KMS-11 (cell line): Measurements from ENCODE around the gene EHBP1L1.

Source experiments
- H2AFZ ChIP-seq: fragments of 200-600 bp; sonication (generic); 2 replicates; pipeline ENCODE4 v1.6.1; 2016; ENCODE audit warnings: antibody characterized with exemption, mixed run types, low read depth
- H3K27ac ChIP-seq: fragments of 200-600 bp; sonication (generic); 2 replicates; pipeline ENCODE4 v1.6.1; 2016; ENCODE audit warnings: mild to moderate bottlenecking, mixed run types
- H3K27me3 ChIP-seq: fragments of 200-600 bp; sonication (generic); 2 replicates; pipeline ENCODE4 v1.6.1; 2017; ENCODE audit warnings: mild to moderate bottlenecking, low read depth, mixed run types, moderate library complexity; ENCODE audit not compliant: insufficient read depth
- H3K36me3 ChIP-seq: fragments of 200-600 bp; sonication (generic); 2 replicates; pipeline ENCODE4 v1.6.1; 2017; ENCODE audit warnings: mild to moderate bottlenecking, mixed run types; ENCODE audit not compliant: insufficient read depth
- H3K4me1 ChIP-seq: fragments of 200-600 bp; sonication (generic); 2 replicates; pipeline ENCODE4 v1.6.1; 2016; ENCODE audit warnings: mild to moderate bottlenecking, low read depth, mixed run types; ENCODE audit not compliant: poor library complexity, severe bottlenecking
- H3K4me2 ChIP-seq: fragments of 200-600 bp; sonication (generic); 2 replicates; pipeline ENCODE4 v1.7.0; 2016; ENCODE audit warnings: mild to moderate bottlenecking, mixed run types
- H3K4me3 ChIP-seq: fragments of 200-600 bp; sonication (generic); IDR thresholded peaks from 2 replicates; pipeline ENCODE4 v1.6.1; 2017; ENCODE audit warnings: low read depth, low read length, mixed read lengths; ENCODE audit not compliant: insufficient read depth
- H3K79me2 ChIP-seq: fragments of 200-600 bp; sonication (generic); 2 replicates; pipeline ENCODE4 v1.6.1; 2016; ENCODE audit warnings: low read depth, mixed run types; ENCODE audit not compliant: insufficient read depth
- H3K9ac ChIP-seq: fragments of 200-600 bp; sonication (generic); 2 replicates; pipeline ENCODE4 v1.6.1; 2016; ENCODE audit warnings: mild to moderate bottlenecking, mixed run types
- H4K20me1 ChIP-seq: fragments of 200-600 bp; sonication (generic); 2 replicates; pipeline ENCODE4 v1.6.1; 2016; ENCODE audit warnings: mild to moderate bottlenecking, mixed run types; ENCODE audit not compliant: insufficient read depth
- TF ChIP-seq, protein P1 (sequence below): fragments of 200-600 bp; sonication (generic); conservative IDR thresholded peaks from 2 replicates; pipeline ENCODE4 v1.6.1; 2017; ENCODE audit warnings: low read depth, mild to moderate bottlenecking, antibody characterized with exemption, low read length, moderate library complexity, mixed read lengths

EHBP1L1 gene

DNA sequence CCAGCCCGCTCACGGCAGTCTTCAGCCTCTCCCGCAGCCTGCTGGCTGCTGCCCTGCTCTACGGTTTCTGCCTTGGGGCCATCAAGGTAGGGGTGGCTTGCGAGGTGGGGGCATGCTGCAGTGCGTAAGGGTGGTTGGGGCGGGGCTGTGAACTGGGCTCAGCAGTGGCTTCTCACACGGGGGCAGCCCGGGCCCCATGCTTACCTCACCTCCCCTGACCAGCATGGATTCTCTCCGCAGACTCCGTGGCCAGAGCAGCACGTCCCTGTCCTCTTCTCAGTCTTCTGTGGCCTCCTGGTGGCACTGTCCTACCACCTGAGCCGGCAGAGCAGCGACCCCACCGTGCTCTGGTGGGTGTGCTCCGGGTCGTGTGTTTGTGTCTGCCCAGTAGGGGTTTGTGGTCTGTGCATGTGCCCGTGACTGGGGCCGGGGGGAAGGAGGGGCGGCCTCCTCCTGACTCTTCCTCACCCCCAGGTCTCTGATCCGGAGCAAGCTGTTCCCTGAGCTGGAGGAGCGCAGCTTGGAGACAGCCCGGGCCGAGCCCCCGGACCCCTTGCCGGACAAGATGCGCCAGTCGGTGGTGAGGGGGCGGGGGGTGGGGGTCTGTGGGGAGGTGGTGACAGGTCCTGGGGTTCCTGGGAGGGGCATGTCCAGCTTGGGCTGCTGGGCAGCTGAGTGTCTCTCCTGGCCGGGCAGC lies 49.2 kb downstream of the EHBP1L1 start:
- Histone ChIP-seq H3K9ac (no peak overlapping the region), H2AFZ (no peak overlapping the region), H3K4me2 (no peak overlapping the region), H3K4me1 (no peaks in the 10 kb centered on the region), H3K79me2 (no peaks in the 10 kb centered on the region), H3K36me3 (no peaks in the 10 kb centered on the region), H3K27ac (no peak overlapping the region), H4K20me1 (no peaks in the 10 kb centered on the region), H3K4me3 (no peak overlapping the region), H3K27me3 (no peaks in the 10 kb centered on the region)
- TF ChIP-seq, protein P1, sequence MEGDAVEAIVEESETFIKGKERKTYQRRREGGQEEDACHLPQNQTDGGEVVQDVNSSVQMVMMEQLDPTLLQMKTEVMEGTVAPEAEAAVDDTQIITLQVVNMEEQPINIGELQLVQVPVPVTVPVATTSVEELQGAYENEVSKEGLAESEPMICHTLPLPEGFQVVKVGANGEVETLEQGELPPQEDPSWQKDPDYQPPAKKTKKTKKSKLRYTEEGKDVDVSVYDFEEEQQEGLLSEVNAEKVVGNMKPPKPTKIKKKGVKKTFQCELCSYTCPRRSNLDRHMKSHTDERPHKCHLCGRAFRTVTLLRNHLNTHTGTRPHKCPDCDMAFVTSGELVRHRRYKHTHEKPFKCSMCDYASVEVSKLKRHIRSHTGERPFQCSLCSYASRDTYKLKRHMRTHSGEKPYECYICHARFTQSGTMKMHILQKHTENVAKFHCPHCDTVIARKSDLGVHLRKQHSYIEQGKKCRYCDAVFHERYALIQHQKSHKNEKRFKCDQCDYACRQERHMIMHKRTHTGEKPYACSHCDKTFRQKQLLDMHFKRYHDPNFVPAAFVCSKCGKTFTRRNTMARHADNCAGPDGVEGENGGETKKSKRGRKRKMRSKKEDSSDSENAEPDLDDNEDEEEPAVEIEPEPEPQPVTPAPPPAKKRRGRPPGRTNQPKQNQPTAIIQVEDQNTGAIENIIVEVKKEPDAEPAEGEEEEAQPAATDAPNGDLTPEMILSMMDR, result no peak

DNA sequence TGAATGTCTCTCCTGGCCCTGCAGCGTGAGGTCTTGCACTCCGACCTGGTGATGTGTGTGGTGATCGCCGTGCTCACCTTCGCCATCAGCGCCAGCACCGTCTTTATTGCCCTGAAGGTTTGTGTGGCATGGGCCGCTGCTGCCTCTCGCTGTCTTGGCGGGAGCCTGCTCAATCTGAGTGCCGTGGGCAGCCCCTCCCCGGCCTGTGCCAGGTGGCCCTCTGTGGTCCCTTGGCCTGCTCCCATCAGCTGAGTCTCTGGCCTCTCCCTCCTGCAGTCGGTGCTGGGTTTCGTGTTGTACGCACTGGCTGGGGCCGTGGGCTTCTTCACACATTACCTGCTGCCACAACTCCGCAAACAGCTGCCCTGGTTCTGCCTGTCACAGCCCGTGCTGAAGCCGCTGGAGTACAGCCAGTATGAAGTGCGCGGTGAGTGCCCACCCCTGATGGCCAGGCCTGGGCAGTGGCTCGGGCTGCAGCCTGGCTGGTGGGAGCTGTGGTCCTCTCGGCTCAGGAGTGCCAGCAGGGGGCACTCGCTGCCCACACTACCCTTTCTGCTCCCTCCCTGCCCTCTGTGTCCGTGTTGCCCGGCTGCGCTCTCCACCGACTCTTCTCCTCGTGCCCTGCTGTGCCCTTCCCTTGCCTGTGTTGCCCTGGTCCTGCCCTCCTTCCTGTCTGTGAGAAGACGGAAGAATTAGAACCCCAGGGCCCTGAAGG lies 49.9 kb downstream of the EHBP1L1 start:
- H3K36me3 ChIP-seq, result no peaks in the 10 kb centered on the region
- H4K20me1 ChIP-seq, result no peaks in the 10 kb centered on the region
- H3K27ac ChIP-seq, result no peak overlapping the region

DNA sequence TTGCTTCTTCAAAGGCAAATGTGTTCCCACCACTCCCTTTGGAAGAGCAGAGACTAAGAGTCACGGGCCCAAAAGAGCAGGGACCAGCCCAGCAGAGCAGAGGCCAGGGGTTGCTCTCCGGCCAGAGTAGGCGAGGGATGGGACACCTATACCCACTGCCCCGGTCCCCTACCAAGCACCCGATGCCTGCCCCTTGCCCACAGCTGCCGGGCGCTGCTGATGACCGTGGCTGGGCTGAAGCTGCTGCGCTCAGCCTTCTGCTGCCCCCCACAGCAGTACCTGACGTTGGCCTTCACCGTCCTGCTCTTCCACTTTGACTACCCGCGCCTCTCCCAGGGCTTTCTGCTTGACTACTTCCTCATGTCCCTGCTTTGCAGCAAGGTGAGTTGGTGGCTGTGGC lies 51.3 kb downstream of the EHBP1L1 start:
- H3K4me1 ChIP-seq, result no peaks in the 10 kb centered on the region
- H3K79me2 ChIP-seq, result no peaks in the 10 kb centered on the region
- no peak overlapping the region for H3K4me3 ChIP-seq
- H3K27ac ChIP-seq, result no peak overlapping the region
- TF ChIP-seq, protein P1, result no peak
- no peaks in the 10 kb centered on the region for H3K36me3 ChIP-seq
- H3K9ac ChIP-seq, result no peak overlapping the region
- no peak overlapping the region for H3K4me2 ChIP-seq
- H2AFZ ChIP-seq, result no peak overlapping the region
- no peaks in the 10 kb centered on the region for H4K20me1 ChIP-seq
- no peaks in the 10 kb centered on the region for H3K27me3 ChIP-seq

More for the DNA sequence above, 49.9 kb downstream of the EHBP1L1 start:
- no peak overlapping the region for H2AFZ ChIP-seq
- no peaks in the 10 kb centered on the region for H3K4me1 ChIP-seq
- H3K9ac ChIP-seq, result no peak overlapping the region
- H3K4me2 ChIP-seq, result no peak overlapping the region
- no peaks in the 10 kb centered on the region for H3K27me3 ChIP-seq
- no peaks in the 10 kb centered on the region for H3K79me2 ChIP-seq
- H3K4me3 ChIP-seq, result no peak overlapping the region
- TF ChIP-seq, protein P1, result 0 out of 2 replicates have a peak, but pooled peaks have one; percentile 25

DNA sequence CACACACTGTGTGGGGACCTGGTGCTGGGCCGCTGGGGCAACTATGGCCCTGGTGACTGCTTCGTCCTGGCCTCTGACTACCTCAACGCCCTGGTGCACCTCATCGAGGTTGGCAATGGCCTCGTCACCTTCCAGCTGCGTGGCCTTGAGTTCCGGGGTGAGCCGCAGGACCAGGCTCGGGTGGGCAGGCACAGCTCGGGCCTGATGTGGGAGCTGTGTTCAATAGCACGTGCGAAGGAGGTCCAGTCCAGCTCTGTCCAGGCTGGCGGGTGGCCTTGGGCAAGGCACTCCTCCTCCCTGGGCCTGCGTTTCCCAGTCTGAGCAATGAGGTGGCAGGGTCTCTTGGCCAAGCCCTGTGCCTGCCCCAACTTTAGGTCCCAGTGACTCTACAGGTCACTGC lies 53.7 kb downstream of the EHBP1L1 start:
- no peaks in the 10 kb centered on the region for H4K20me1 ChIP-seq

More for the DNA sequence above, 53.7 kb downstream of the EHBP1L1 start:
- Histone ChIP-seq H3K4me3 (no peak overlapping the region), H2AFZ (no peak overlapping the region), H3K4me1 (no peaks in the 10 kb centered on the region), H3K4me2 (no peak overlapping the region), H3K27ac (no peak overlapping the region), H3K27me3 (no peaks in the 10 kb centered on the region), H3K9ac (no peak overlapping the region), H3K36me3 (no peaks in the 10 kb centered on the region; the same call in 1 of the 2 replicates), H3K79me2 (no peaks in the 10 kb centered on the region)
- TF ChIP-seq, protein P1, result no peak
